ENCODE data around the gene SYVN1. TPM values are rescaled to one million over a fixed set of nuclear protein-coding genes. Genes with fewer than 3 reads are reported as not detected.

Gene SYVN1
- total RNA-seq, 1 experiment from 2014 or later: 64.3 TPM

DNA sequence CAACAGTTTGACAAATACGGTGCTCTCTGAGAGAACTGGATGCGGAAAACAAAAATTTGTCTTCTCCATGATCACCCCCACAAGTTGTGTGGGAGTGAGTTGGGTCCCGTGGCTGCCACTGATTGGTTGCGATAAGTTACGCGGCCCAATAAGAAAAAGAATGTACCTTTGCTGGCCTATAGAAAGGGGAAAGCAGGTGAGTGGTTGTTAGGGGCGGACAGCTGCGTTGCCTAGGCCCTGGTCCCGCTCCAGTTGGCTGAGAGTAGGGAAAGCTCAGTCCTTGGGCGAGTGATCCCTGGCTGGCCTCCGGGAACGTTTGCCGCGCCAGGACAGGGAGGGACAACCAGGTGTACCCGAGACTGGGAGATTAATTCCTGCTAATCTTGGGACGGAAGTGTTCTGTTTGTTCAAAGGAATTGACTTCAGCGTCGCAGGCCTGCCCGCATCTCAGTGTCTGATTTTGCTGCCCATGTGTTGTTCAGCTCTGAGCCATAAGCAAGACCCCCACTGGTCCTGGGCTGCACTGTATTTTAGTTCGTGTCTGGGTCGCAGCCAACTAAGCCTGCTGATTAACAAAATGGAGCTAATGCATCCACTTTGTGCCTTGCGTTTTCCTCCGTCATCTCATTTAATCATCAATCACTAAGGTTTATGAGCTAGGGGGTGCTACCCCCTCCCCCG, 773 bp upstream of the SYVN1 start:
- TF ChIP-seq SIN3A (IDR thresholded peaks at IDR 0.05; ENCODE audit: borderline replicate concordance, insufficient read depth, low read depth, low read length) (0 out of 2 replicates have a peak, but pooled peaks have one; percentile 19), POLR2AphosphoS5 (IDR thresholded peaks at IDR 0.05; ENCODE audit: low read depth, low read length) (peak; percentile 87), TCF7L2 (IDR thresholded peaks at IDR 0.05; ENCODE audit: low read depth, low read length) (no peak; the same call in 1 of the 2 replicates)
- TF ChIP-seq, protein P1, sequence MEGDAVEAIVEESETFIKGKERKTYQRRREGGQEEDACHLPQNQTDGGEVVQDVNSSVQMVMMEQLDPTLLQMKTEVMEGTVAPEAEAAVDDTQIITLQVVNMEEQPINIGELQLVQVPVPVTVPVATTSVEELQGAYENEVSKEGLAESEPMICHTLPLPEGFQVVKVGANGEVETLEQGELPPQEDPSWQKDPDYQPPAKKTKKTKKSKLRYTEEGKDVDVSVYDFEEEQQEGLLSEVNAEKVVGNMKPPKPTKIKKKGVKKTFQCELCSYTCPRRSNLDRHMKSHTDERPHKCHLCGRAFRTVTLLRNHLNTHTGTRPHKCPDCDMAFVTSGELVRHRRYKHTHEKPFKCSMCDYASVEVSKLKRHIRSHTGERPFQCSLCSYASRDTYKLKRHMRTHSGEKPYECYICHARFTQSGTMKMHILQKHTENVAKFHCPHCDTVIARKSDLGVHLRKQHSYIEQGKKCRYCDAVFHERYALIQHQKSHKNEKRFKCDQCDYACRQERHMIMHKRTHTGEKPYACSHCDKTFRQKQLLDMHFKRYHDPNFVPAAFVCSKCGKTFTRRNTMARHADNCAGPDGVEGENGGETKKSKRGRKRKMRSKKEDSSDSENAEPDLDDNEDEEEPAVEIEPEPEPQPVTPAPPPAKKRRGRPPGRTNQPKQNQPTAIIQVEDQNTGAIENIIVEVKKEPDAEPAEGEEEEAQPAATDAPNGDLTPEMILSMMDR (IDR thresholded peaks at IDR 0.05): no peak
- TF ChIP-seq, protein P2, sequence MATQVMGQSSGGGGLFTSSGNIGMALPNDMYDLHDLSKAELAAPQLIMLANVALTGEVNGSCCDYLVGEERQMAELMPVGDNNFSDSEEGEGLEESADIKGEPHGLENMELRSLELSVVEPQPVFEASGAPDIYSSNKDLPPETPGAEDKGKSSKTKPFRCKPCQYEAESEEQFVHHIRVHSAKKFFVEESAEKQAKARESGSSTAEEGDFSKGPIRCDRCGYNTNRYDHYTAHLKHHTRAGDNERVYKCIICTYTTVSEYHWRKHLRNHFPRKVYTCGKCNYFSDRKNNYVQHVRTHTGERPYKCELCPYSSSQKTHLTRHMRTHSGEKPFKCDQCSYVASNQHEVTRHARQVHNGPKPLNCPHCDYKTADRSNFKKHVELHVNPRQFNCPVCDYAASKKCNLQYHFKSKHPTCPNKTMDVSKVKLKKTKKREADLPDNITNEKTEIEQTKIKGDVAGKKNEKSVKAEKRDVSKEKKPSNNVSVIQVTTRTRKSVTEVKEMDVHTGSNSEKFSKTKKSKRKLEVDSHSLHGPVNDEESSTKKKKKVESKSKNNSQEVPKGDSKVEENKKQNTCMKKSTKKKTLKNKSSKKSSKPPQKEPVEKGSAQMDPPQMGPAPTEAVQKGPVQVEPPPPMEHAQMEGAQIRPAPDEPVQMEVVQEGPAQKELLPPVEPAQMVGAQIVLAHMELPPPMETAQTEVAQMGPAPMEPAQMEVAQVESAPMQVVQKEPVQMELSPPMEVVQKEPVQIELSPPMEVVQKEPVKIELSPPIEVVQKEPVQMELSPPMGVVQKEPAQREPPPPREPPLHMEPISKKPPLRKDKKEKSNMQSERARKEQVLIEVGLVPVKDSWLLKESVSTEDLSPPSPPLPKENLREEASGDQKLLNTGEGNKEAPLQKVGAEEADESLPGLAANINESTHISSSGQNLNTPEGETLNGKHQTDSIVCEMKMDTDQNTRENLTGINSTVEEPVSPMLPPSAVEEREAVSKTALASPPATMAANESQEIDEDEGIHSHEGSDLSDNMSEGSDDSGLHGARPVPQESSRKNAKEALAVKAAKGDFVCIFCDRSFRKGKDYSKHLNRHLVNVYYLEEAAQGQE (IDR thresholded peaks at IDR 0.05; ENCODE audit: insufficient read depth in 1 of 2, low read depth in 2 of 2, low read length in 1 of 2): no peak

DNA sequence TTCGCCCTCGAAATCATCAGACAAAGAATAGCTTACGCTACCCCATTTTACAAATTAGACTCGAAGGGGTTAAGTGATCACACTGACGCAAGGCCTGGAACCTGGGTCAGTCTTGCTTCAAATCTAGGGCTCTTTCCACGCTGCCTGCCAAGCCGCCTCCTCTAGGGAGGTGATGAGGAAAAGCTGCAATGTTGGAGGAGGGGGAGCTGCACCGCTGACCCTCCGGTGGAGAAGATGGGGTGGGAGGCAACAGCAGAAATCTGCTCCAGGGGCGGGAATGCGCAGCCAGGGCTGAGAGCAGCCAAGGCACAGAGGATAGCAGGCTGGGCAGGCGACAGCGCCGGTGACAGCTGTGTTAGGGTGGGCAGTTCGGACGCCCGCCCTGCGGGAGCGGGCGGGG, 595 bp downstream of the SYVN1 start:
- peaks cover 9% of the 10 kb centered on the region; the same call in 1 of the 2 replicates for H3K36me3 ChIP-seq (ENCODE audit: control insufficient read depth, insufficient read depth, low read length)
- ATAC-seq (no peak), DNase-seq (ENCODE audit: low read depth, low spot score) (no peak)
- peak overlapping the region; percentile 99 for H3K27ac ChIP-seq (ENCODE audit: low read length)
- peak overlapping the region; percentile 91 to 96 for H3K4me3 ChIP-seq (ENCODE audit: low read depth in 2 of 2, low read length in 2 of 2)
- POLR2A ChIA-PET: interaction anchor here (2.3 kb wide), 1 partner anchor 12 kb away, joined by 10 read pairs; the partner anchor contains the start of genes FAU and MRPL49
- peaks cover 16% of the 10 kb centered on the region for H3K4me1 ChIP-seq (ENCODE audit: control insufficient read depth, insufficient read depth, low read length)
- intact Hi-C loops (cut with micrococcal nuclease; ENCODE audit: unreplicated experiment): loop anchor here (10.0 kb wide), 1 partner anchor 51 kb away; the partner anchor contains the start of gene CAPN1
- H3K9me3 ChIP-seq (ENCODE audit: control insufficient read depth, insufficient read depth, low read depth, low read length): no peaks in the 10 kb centered on the region
- no peak for TF ChIP-seq TCF7L2 (IDR thresholded peaks at IDR 0.05; ENCODE audit: low read depth, low read length)
- no peak for TF ChIP-seq POLR2AphosphoS5 (IDR thresholded peaks at IDR 0.05; ENCODE audit: low read depth, low read length)
- CTCF ChIA-PET: no interaction called here
- no TSS peak for BruUV-seq (replicated peaks)
- no peaks in the 10 kb centered on the region for H3K27me3 ChIP-seq (ENCODE audit: control insufficient read depth, insufficient read depth, low read length)
- in situ Hi-C loops (cut with HindIII; ENCODE audit: low pct_unique_long_range_greater_than_20kb, low sequenced_read_pairs): no loop called here

More for the DNA sequence above, 773 bp upstream of the SYVN1 start:
- in situ Hi-C loops (cut with HindIII; ENCODE audit: low pct_unique_long_range_greater_than_20kb, low sequenced_read_pairs): no loop called here
- TSS peak; percentile 89 for BruUV-seq (replicated peaks)
- Histone ChIP-seq H3K9me3 (ENCODE audit: control insufficient read depth, insufficient read depth, low read depth, low read length) (no peaks in the 10 kb centered on the region), H3K4me1 (ENCODE audit: control insufficient read depth, insufficient read depth, low read length) (peaks cover 16% of the 10 kb centered on the region), H3K4me3 (ENCODE audit: low read depth in 2 of 2, low read length in 2 of 2) (peak overlapping the region; percentile 91 to 96), H3K27ac (ENCODE audit: low read length) (peak overlapping the region; percentile 99), H3K36me3 (ENCODE audit: control insufficient read depth, insufficient read depth, low read length) (peaks cover 6% of the 10 kb centered on the region; the same call in 1 of the 2 replicates), H3K27me3 (ENCODE audit: control insufficient read depth, insufficient read depth, low read length) (no peaks in the 10 kb centered on the region)
- no peak for DNase-seq (ENCODE audit: low read depth, low spot score)
- intact Hi-C loops (cut with micrococcal nuclease; ENCODE audit: unreplicated experiment): loop anchor here (10.0 kb wide), 1 partner anchor 50 kb away; the partner anchor contains the start of gene CAPN1
- peak; percentile 93 for ATAC-seq
- ChIA-PET POLR2A (interaction anchor here (0.5 to 2.3 kb wide), 3 partner anchors 11 to 22 kb away, joined by 3 to 10 read pairs (median 10); partner anchors contain the start of genes FAU and MRPL49), CTCF (interaction anchor here (0.7 to 1.5 kb wide), 3 partner anchors 9 to 181 kb away, joined by 3 to 4 read pairs (median 3); no protein-coding TSS in a partner anchor)
